ENCODE measurements around the gene TTLL6. TPM values are rescaled to one million over a fixed set of nuclear protein-coding genes. Genes with fewer than 3 reads are reported as not detected.
A peak's percentile ranks its signal among the peaks of the same experiment; 100 is the strongest.
"Not testable (repeated sequence)": the region's sequence is repeated elsewhere in the genome, so short reads cannot be mapped to it uniquely, and the experiment has no call there.

Gene TTLL6
- total RNA-seq: not detected in 2 replicates

GRCh38 chr17:48816774-48817590 lies at the start of gene TTLL6:
TSS of gene TTLL6 (minus strand) at chr17:48817229. CDS start at chr17:48817072, 157 bp downstream.
- no peak for DNase-seq (ENCODE audit: extremely low read depth, low read depth, low spot score)

GRCh38 chr17:48860456-48860855 lies 43.4 kb upstream of the TTLL6 start:
- no peak for DNase-seq (ENCODE audit: extremely low read depth, low read depth, low spot score)

GRCh38 chr17:48860034-48860433 lies 43.0 kb upstream of the TTLL6 start:
- DNase-seq (ENCODE audit: extremely low read depth, low read depth, low spot score): no peak

GRCh38 chr17:48856122-48856821 lies 39.2 kb upstream of the TTLL6 start:
- no peak for DNase-seq (ENCODE audit: extremely low read depth, low read depth, low spot score)

GRCh38 chr17:48854774-48855476 lies 37.9 kb upstream of the TTLL6 start:
- DNase-seq (ENCODE audit: extremely low read depth, low read depth, low spot score): no peak

GRCh38 chr17:48850792-48851323 lies 33.8 kb upstream of the TTLL6 start:
- no peak for DNase-seq (ENCODE audit: extremely low read depth, low read depth, low spot score)

- no peak for DNase-seq (ENCODE audit: extremely low read depth, low read depth, low spot score)
Observed at GRCh38 chr17:48843187-48843900, 26.3 kb upstream of the TTLL6 start.

GRCh38 chr17:48842746-48843145 lies 25.7 kb upstream of the TTLL6 start:
- DNase-seq (ENCODE audit: extremely low read depth, low read depth, low spot score): no peak

GRCh38 chr17:48841395-48841831 lies 24.4 kb upstream of the TTLL6 start:
- DNase-seq (ENCODE audit: extremely low read depth, low read depth, low spot score): peak; percentile 34

GRCh38 chr17:48840441-48840840 lies 23.4 kb upstream of the TTLL6 start:
- DNase-seq (ENCODE audit: extremely low read depth, low read depth, low spot score): no peak

- not testable (repeated sequence) for DNase-seq (ENCODE audit: extremely low read depth, low read depth, low spot score)
Observed at GRCh38 chr17:48837458-48837857, 20.4 kb upstream of the TTLL6 start.

GRCh38 chr17:48835971-48836370 lies 18.9 kb upstream of the TTLL6 start:
- no peak for DNase-seq (ENCODE audit: extremely low read depth, low read depth, low spot score)

GRCh38 chr17:48834973-48835372 lies 17.9 kb upstream of the TTLL6 start:
- DNase-seq (ENCODE audit: extremely low read depth, low read depth, low spot score): no peak

- no peak for DNase-seq (ENCODE audit: extremely low read depth, low read depth, low spot score)
Observed at GRCh38 chr17:48831549-48831883, 14.5 kb upstream of the TTLL6 start.

- no peak for DNase-seq (ENCODE audit: extremely low read depth, low read depth, low spot score)
Observed at GRCh38 chr17:48830840-48831548, 14.0 kb upstream of the TTLL6 start, which contains the start of gene CALCOCO2. TSS of gene CALCOCO2 (plus strand) at chr17:48831035. CDS start at chr17:48841708, 10,673 bp downstream.

GRCh38 chr17:48825446-48826381 lies 8.7 kb upstream of the TTLL6 start:
- DNase-seq (ENCODE audit: extremely low read depth, low read depth, low spot score): no peak

- DNase-seq (ENCODE audit: extremely low read depth, low read depth, low spot score): not testable (repeated sequence)
Observed at GRCh38 chr17:48820936-48821335, 3.9 kb upstream of the TTLL6 start.

- no peak for DNase-seq (ENCODE audit: extremely low read depth, low read depth, low spot score)
Observed at GRCh38 chr17:48819466-48819865, 2.4 kb upstream of the TTLL6 start.

GRCh38 chr17:48818361-48818841 lies 1.4 kb upstream of the TTLL6 start:
- DNase-seq (ENCODE audit: extremely low read depth, low read depth, low spot score): no peak
